ENCODE measurements around the gene SZRD1. TPM values are rescaled to one million over a fixed set of nuclear protein-coding genes. Genes with fewer than 3 reads are reported as not detected.

SZRD1 gene
- total RNA-seq, 1 experiment from 2014 or later, result 113 TPM

- H3K27me3 Mint-ChIP-seq (ENCODE audit: low read depth), result no peaks in the 10 kb centered on the region; the same call in 1 of the 2 replicates
- H3K36me3 Mint-ChIP-seq, result peaks cover 26% of the 10 kb centered on the region
- ChIA-PET POLR2A (no interaction called here), CTCF (interaction anchor here (0.8 to 1.3 kb wide), 6 partner anchors 9 to 227 kb away, joined by 3 to 4 read pairs (median 4); partner anchors contain the start of gene NECAP2)
- no peak overlapping the region for H3K4me3 Mint-ChIP-seq
- TF ChIP-seq NFATC4 (CRISPR knock-in tag; IDR thresholded peaks at IDR 0.05) (no peak), FOXK1 (CRISPR knock-in tag; IDR thresholded peaks at IDR 0.05) (no peak), STAT6 (CRISPR knock-in tag; conservative IDR thresholded peaks at IDR 0.05; ENCODE audit: low read depth) (no peak), ETV6 (CRISPR knock-in tag; IDR thresholded peaks at IDR 0.05) (no peak), ZNF512 (CRISPR knock-in tag; IDR thresholded peaks at IDR 0.05; ENCODE audit: borderline replicate concordance) (no peak), GTF2I (CRISPR knock-in tag; conservative IDR thresholded peaks at IDR 0.05) (no peak), ZNF423 (CRISPR knock-in tag; IDR thresholded peaks at IDR 0.05) (no peak), JAZF1 (CRISPR knock-in tag; IDR thresholded peaks at IDR 0.05) (no peak), E2F5 (CRISPR knock-in tag; IDR thresholded peaks at IDR 0.05) (no peak), ZNF416 (CRISPR knock-in tag; IDR thresholded peaks at IDR 0.05) (no peak)
- peaks cover 43% of the 10 kb centered on the region for H3K4me1 Mint-ChIP-seq
- ATAC-seq (no peak), DNase-seq (ENCODE audit: low spot score) (no peak)
- H3K9me3 Mint-ChIP-seq, result no peaks in the 10 kb centered on the region
- peak overlapping the region; percentile 33; the same call in 1 of the 2 replicates for H3K27ac Mint-ChIP-seq
These were observed 26.8 kb downstream of the SZRD1 start for GRCh38 chr1:16393570-16394521.

GRCh38 chr1:16394977-16395376 is 27.9 kb downstream of the SZRD1 start:
- ATAC-seq (no peak), DNase-seq (ENCODE audit: low spot score) (no peak)
- Mint-ChIP-seq H3K4me1 (peaks cover 41% of the 10 kb centered on the region), H3K9me3 (no peaks in the 10 kb centered on the region), H3K27me3 (ENCODE audit: low read depth) (no peaks in the 10 kb centered on the region; the same call in 1 of the 2 replicates), H3K36me3 (peaks cover 26% of the 10 kb centered on the region), H3K27ac (no peak overlapping the region), H3K4me3 (no peak overlapping the region)
- POLR2A ChIA-PET, result no interaction called here
- TF ChIP-seq HMGA2 (CRISPR knock-in tag; IDR thresholded peaks at IDR 0.05), result no peak
- TF ChIP-seq FOXP1 (CRISPR knock-in tag; IDR thresholded peaks at IDR 0.05; ENCODE audit: borderline replicate concordance), result no peak
- no peak for TF ChIP-seq KAT7 (CRISPR knock-in tag; IDR thresholded peaks at IDR 0.05; ENCODE audit: borderline replicate concordance)
- no peak for TF ChIP-seq ZNF671 (CRISPR knock-in tag; IDR thresholded peaks at IDR 0.05)
- TF ChIP-seq ZNF425 (CRISPR knock-in tag; conservative IDR thresholded peaks at IDR 0.05), result no peak
- TF ChIP-seq ZNF416 (CRISPR knock-in tag; IDR thresholded peaks at IDR 0.05), result no peak
- TF ChIP-seq ATF3 (CRISPR knock-in tag; conservative IDR thresholded peaks at IDR 0.05), result no peak
- TF ChIP-seq ATF2 (CRISPR knock-in tag; IDR thresholded peaks at IDR 0.05; ENCODE audit: borderline replicate concordance, low read depth), result no peak
- TF ChIP-seq GABPB1 (CRISPR knock-in tag; IDR thresholded peaks at IDR 0.05), result no peak
- TF ChIP-seq USF2 (CRISPR knock-in tag; IDR thresholded peaks at IDR 0.05), result no peak
- CTCF ChIA-PET, result no interaction called here

Measured in WTC11 (cell line).